OCI-LY1 (cell line): ENCODE results near the gene PRPH.
"Not testable (repeated sequence)": the region's sequence is repeated elsewhere in the genome, so short reads cannot be mapped to it uniquely, and the experiment has no call there.

Experiments used
- H2AFZ ChIP-seq: fragments of 200-600 bp; sonication (generic), shearing (Covaris generic); 2 replicates; pipeline ENCODE4 v1.6.0; 2014; ENCODE audit warnings: antibody characterized with exemption, mild to moderate bottlenecking, low read length
- H3F3A ChIP-seq: fragments of 200-600 bp; sonication (generic), shearing (Covaris generic); 2 replicates; pipeline ENCODE4 v1.6.0; 2014; ENCODE audit warnings: mild to moderate bottlenecking, antibody characterized with exemption, low read length, moderate library complexity; ENCODE audit not compliant: insufficient read depth
- H3K27ac ChIP-seq: fragments of 200-600 bp; sonication (generic); 2 replicates; pipeline ENCODE4 v1.5.1; 2014; ENCODE audit warnings: low read length, mixed run types, mild to moderate bottlenecking, low read depth; ENCODE audit not compliant: poor library complexity, severe bottlenecking
- H3K27me3 ChIP-seq: fragments of 200-600 bp; sonication (generic); 2 replicates; pipeline ENCODE4 v1.6.0; 2014; ENCODE audit warnings: antibody characterized with exemption, mild to moderate bottlenecking, low read length, moderate library complexity; ENCODE audit not compliant: insufficient read depth
- H3K36me3 ChIP-seq: fragments of 200-600 bp; sonication (generic); 2 replicates; pipeline ENCODE4 v1.6.1; 2014; ENCODE audit warnings: mild to moderate bottlenecking, antibody characterized with exemption, low read length, moderate library complexity, mixed read lengths; ENCODE audit not compliant: insufficient read depth
- H3K4me1 ChIP-seq: fragments of 200-600 bp; sonication (generic); 2 replicates; pipeline ENCODE4 v1.5.1; 2014; ENCODE audit warnings: mild to moderate bottlenecking, low read length, moderate library complexity; ENCODE audit not compliant: insufficient read depth, severe bottlenecking
- H3K4me2 ChIP-seq: fragments of 200-600 bp; sonication (generic), shearing (Covaris generic); 2 replicates; pipeline ENCODE4 v1.6.1; 2014; ENCODE audit warnings: low read length
- H3K4me3 ChIP-seq: fragments of 200-600 bp; sonication (generic); 2 replicates; pipeline ENCODE4 v1.5.1; 2014; ENCODE audit warnings: low read length, low read depth, mild to moderate bottlenecking, mixed read lengths; ENCODE audit not compliant: poor library complexity, severe bottlenecking
- H3K79me2 ChIP-seq: fragments of 200-600 bp; shearing (Covaris generic); 2 replicates; pipeline ENCODE4 v1.6.1; 2016; ENCODE audit warnings: mixed run types, low read length, mixed read lengths; ENCODE audit not compliant: insufficient read depth
- H3K9ac ChIP-seq: fragments of 200-600 bp; sonication (generic), shearing (Covaris generic); 2 replicates; pipeline ENCODE4 v1.6.1; 2014; ENCODE audit warnings: mild to moderate bottlenecking, low read length, mixed read lengths
- H3K9me2 ChIP-seq: fragments of 200-600 bp; sonication (generic), shearing (Covaris generic); 2 replicates; pipeline ENCODE4 v1.6.1; 2014; ENCODE audit warnings: low read depth, mild to moderate bottlenecking, low read length, mixed read lengths
- H3K9me3 ChIP-seq: fragments of 200-600 bp; shearing (Covaris generic); 2 replicates; pipeline ENCODE4 v1.6.1; 2014; ENCODE audit warnings: low read length, mixed read lengths
- H4K20me1 ChIP-seq: fragments of 200-600 bp; sonication (generic), shearing (Covaris generic); 2 replicates; pipeline ENCODE4 v1.6.0; 2016; ENCODE audit warnings: mild to moderate bottlenecking, low read length; ENCODE audit not compliant: insufficient read depth
- CTCF ChIP-seq: fragments of 200-600 bp; sonication (generic), shearing (Covaris generic); IDR thresholded peaks from 2 replicates; pipeline ENCODE4 v1.5.1; 2017; ENCODE audit warnings: mild to moderate bottlenecking, antibody characterized with exemption, low read length, moderate library complexity, mixed read lengths
- EZH2 ChIP-seq: fragments of 200-600 bp; sonication (generic), shearing (Covaris generic); IDR thresholded peaks from 2 replicates; pipeline ENCODE4 v1.8.0; 2017; ENCODE audit warnings: borderline replicate concordance, mixed run types, mild to moderate bottlenecking, antibody characterized with exemption, low read length, moderate library complexity, mixed read lengths

PRPH gene

GRCh38 chr12:49282302-49282701, 12.6 kb upstream of the PRPH start:
- Histone ChIP-seq H2AFZ (no peak overlapping the region), H3K27ac (no peak overlapping the region), H3K79me2 (no peaks in the 10 kb centered on the region), H3K9me2 (no peaks in the 10 kb centered on the region), H3K27me3 (no peaks in the 10 kb centered on the region), H3K9me3 (no peaks in the 10 kb centered on the region), H3K36me3 (no peaks in the 10 kb centered on the region), H4K20me1 (no peaks in the 10 kb centered on the region), H3K4me2 (no peak overlapping the region), H3K4me1 (no peaks in the 10 kb centered on the region), H3K4me3 (no peak overlapping the region), H3K9ac (no peak overlapping the region), H3F3A (no peaks in the 10 kb centered on the region)
- TF ChIP-seq CTCF (no peak), EZH2 (no peak)

- H3K9me3 ChIP-seq, H3K4me3 ChIP-seq, H3F3A ChIP-seq, H3K4me2 ChIP-seq, H3K9me2 ChIP-seq, H3K27me3 ChIP-seq, H3K27ac ChIP-seq, H3K36me3 ChIP-seq, H4K20me1 ChIP-seq, H3K79me2 ChIP-seq, H2AFZ ChIP-seq, H3K4me1 ChIP-seq, H3K9ac ChIP-seq: not testable (repeated sequence)
Measured at GRCh38 chr12:49282740-49283375, 12.1 kb upstream of the PRPH start.

- H4K20me1 ChIP-seq, result no peaks in the 10 kb centered on the region
- no peak overlapping the region for H3K9ac ChIP-seq
- H3K27ac ChIP-seq, result no peak overlapping the region
- no peaks in the 10 kb centered on the region for H3F3A ChIP-seq
- H3K4me3 ChIP-seq, result no peak overlapping the region
- H3K36me3 ChIP-seq, result no peaks in the 10 kb centered on the region
- H3K27me3 ChIP-seq, result no peaks in the 10 kb centered on the region
- no peak overlapping the region for H2AFZ ChIP-seq
- TF ChIP-seq EZH2 (no peak), CTCF (peak; percentile 50; the same call in 1 of the 2 replicates)
- H3K4me2 ChIP-seq, result no peak overlapping the region
- H3K9me3 ChIP-seq, result no peaks in the 10 kb centered on the region
- no peaks in the 10 kb centered on the region for H3K9me2 ChIP-seq
- H3K4me1 ChIP-seq, result no peaks in the 10 kb centered on the region
- no peaks in the 10 kb centered on the region for H3K79me2 ChIP-seq
Measured at GRCh38 chr12:49283541-49284429, 11.2 kb upstream of the PRPH start.
